Right atrium auricular region (tissue), 2 donors: Measurements from ENCODE around the gene CC2D2B. TPM values are rescaled to one million over a fixed set of nuclear protein-coding genes. Genes with fewer than 3 reads are reported as not detected.

Experiments
- DNase-seq: peaks from one replicate; pipeline ENCODE4 v3.0.0-alpha.2; 2019; ENCODE audit warnings: low spot score
- H3K27ac ChIP-seq, 2 donors: fragments of 200-600 bp; sonication (generic); 1 replicate in 1 of 2; 2 replicates in 1 of 2; pipeline ENCODE4 v1.5.1; 2016 to 2019
- H3K27me3 ChIP-seq, 2 donors: fragments of 200-600 bp; sonication (generic); one replicate each; pipeline versions ENCODE4 v1.5.1 to v1.6.0; 2017 to 2019
- H3K36me3 ChIP-seq: fragments of 200-600 bp; sonication (generic); one replicate; pipeline ENCODE4 v1.5.1; 2016
- H3K4me1 ChIP-seq, 2 donors: fragments of 200-600 bp; sonication (generic); one replicate each; pipeline versions ENCODE4 v1.5.1 to v1.6.0; 2017 to 2019
- H3K4me3 ChIP-seq, 2 donors: fragments of 200-600 bp; sonication (generic); 1 replicate in 1 of 2; 2 replicates in 1 of 2; pipeline ENCODE4 v1.5.1; 2017 to 2019; ENCODE audit warnings: mild to moderate bottlenecking in 1 of 2, moderate library complexity in 1 of 2
- H3K9me3 ChIP-seq, 2 donors: fragments of 200-600 bp; sonication (generic); one replicate each; pipeline ENCODE4 v1.5.1; 2019
- microRNA-seq, 2 donors: library from miRNA; unstranded; fragments of <30 nt; microRNA quantifications; one replicate each; pipeline ENCODE4, GENCODE V29; 2016 to 2017; ENCODE audit warnings: borderline number of aligned reads in 2 of 2, borderline replicate concordance in 1 of 2
- total RNA-seq, 2 donors: library from RNA; depleted of rRNA; stranded (reverse); fragments of >200 nt; gene quantifications; one replicate each; pipeline ENCODE4 v1.1.0, GENCODE V29; 2016
- TF ChIP-seq, protein P1 (sequence below), 2 donors: fragments of 200-600 bp; sonication (generic); IDR thresholded peaks; one replicate each; pipeline ENCODE4 v1.5.1; 2019; ENCODE audit warnings: antibody characterized with exemption in 2 of 2

Gene CC2D2B
- total RNA-seq, 2 donors from 2014 or later, result 0.98 to 1.6 TPM

- no peak for DNase-seq
- Histone ChIP-seq H3K9me3 (no peaks in the 10 kb centered on the region), H3K4me3 (no peak overlapping the region), H3K27me3 (no peaks in the 10 kb centered on the region), H3K27ac (no peak overlapping the region), H3K4me1 (no peaks in the 10 kb centered on the region), H3K36me3 (no peaks in the 10 kb centered on the region)
- TF ChIP-seq, protein P1, sequence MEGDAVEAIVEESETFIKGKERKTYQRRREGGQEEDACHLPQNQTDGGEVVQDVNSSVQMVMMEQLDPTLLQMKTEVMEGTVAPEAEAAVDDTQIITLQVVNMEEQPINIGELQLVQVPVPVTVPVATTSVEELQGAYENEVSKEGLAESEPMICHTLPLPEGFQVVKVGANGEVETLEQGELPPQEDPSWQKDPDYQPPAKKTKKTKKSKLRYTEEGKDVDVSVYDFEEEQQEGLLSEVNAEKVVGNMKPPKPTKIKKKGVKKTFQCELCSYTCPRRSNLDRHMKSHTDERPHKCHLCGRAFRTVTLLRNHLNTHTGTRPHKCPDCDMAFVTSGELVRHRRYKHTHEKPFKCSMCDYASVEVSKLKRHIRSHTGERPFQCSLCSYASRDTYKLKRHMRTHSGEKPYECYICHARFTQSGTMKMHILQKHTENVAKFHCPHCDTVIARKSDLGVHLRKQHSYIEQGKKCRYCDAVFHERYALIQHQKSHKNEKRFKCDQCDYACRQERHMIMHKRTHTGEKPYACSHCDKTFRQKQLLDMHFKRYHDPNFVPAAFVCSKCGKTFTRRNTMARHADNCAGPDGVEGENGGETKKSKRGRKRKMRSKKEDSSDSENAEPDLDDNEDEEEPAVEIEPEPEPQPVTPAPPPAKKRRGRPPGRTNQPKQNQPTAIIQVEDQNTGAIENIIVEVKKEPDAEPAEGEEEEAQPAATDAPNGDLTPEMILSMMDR (IDR thresholded peaks at IDR 0.05), result no peak
Measured at GRCh38 chr10:96074776-96075175, 167.0 kb downstream of the CC2D2B start.

GRCh38 chr10:96075977-96076376, 168.2 kb downstream of the CC2D2B start:
- no peaks in the 10 kb centered on the region for H3K27me3 ChIP-seq
- no peaks in the 10 kb centered on the region for H3K36me3 ChIP-seq
- TF ChIP-seq, protein P1 (IDR thresholded peaks at IDR 0.05), result no peak
- H3K27ac ChIP-seq, result no peak overlapping the region
- no peak for DNase-seq
- H3K4me3 ChIP-seq, result no peak overlapping the region
- no peaks in the 10 kb centered on the region for H3K4me1 ChIP-seq
- no peaks in the 10 kb centered on the region for H3K9me3 ChIP-seq

DNA sequence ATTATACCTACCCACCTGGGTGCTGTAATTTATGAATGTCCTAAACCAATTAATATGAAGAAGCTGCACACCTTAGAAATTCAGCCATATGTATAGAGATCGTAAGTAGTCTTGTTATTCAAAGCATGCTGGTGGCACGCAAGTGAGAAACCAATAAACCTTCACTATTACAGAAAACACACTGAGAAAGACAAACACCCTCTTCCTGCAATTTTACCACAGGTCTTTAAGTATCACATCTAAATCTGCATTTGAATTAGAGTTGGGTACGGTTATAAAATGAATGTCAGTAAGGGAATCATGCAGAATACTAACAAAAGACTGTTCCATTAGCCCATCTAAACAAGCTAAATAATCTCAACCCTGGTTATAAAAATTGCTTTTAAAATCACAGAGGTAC, 169.4 kb downstream of the CC2D2B start:
- Histone ChIP-seq H3K27ac (no peak overlapping the region), H3K4me3 (no peak overlapping the region), H3K4me1 (no peaks in the 10 kb centered on the region), H3K9me3 (no peaks in the 10 kb centered on the region), H3K36me3 (no peaks in the 10 kb centered on the region), H3K27me3 (no peaks in the 10 kb centered on the region)
- TF ChIP-seq, protein P1 (IDR thresholded peaks at IDR 0.05), result no peak
- no peak for DNase-seq

DNA sequence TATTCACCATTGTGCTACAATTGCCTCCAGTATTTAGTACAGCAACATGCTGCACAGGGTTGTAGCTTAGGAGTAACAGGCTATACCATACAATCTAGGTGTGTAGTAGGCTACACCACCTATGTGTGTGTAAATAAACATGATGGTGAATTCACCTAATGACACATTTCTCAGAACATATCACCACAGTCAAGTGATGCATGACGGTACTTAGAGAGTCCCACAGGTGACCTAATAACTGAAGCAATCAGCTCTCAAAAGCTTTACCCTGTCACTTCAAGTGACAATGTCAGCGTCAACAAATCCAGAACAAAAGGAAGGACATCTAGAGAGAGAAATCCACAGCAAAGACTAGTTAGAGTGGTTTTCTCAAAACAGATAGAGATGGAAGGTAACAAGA, 174.4 kb downstream of the CC2D2B start:
- TF ChIP-seq, protein P1 (IDR thresholded peaks at IDR 0.05), result no peak
- Histone ChIP-seq H3K36me3 (no peaks in the 10 kb centered on the region), H3K9me3 (no peaks in the 10 kb centered on the region), H3K27ac (no peak overlapping the region), H3K27me3 (no peaks in the 10 kb centered on the region), H3K4me3 (no peak overlapping the region), H3K4me1 (peaks cover 0 to 5% of the 10 kb centered on the region in 2 donors)
- no peak for DNase-seq

Small RNA genes within 50 kb of the gene (microRNA-seq; reads per million reads assigned to microRNA genes)
- gene MIR3157, result 10.6 to 11.3 reads per million in 2 donors

Other genes starting within 250 kb of the CC2D2B start
- gene TCTN3, start 214.0 kb upstream of the CC2D2B start, total RNA-seq, result 10 to 100 TPM; 14.1 to 15.6 TPM
- gene ENTPD1, start 151.8 kb upstream of the CC2D2B start, total RNA-seq, result 10 to 100 TPM; 12.3 to 15.0 TPM
- 1 to 10 TPM; 2.2 to 3.3 TPM for gene CCNJ, start 135.6 kb downstream of the CC2D2B start, total RNA-seq
- gene ZNF518A, start 222.3 kb downstream of the CC2D2B start, total RNA-seq, result 1 to 10 TPM; 6.2 to 8.1 TPM